Effector CD4-positive, alpha-beta T cell (primary cell): Measurements from ENCODE around the gene FAM221A.
"Not testable (repeated sequence)": the region's sequence is repeated elsewhere in the genome, so short reads cannot be mapped to it uniquely, and the experiment has no call there.

Experiments used
- DNase-seq: peaks from one replicate; pipeline ENCODE4 v3.0.0-alpha.2; 2020

The FAM221A gene

GRCh38 chr7:23709081-23709750, 29.2 kb downstream of the FAM221A start:
- no peak for DNase-seq

- no peak for DNase-seq
These were observed 30.0 kb downstream of the FAM221A start, which contains the start of gene STK31 for GRCh38 chr7:23710000-23710399. Gene STK31, plus strand, starts transcription at chr7:23710219. Its CDS starts 67 bp downstream, at chr7:23710286.

GRCh38 chr7:23712368-23713284, 32.6 kb downstream of the FAM221A start:
- DNase-seq = no peak

GRCh38 chr7:23713285-23714149, 33.5 kb downstream of the FAM221A start:
- no peak for DNase-seq

GRCh38 chr7:23714150-23714464, 34.1 kb downstream of the FAM221A start:
- no peak for DNase-seq

GRCh38 chr7:23714579-23714978, 34.6 kb downstream of the FAM221A start:
- no peak for DNase-seq

GRCh38 chr7:23715099-23715498, 35.1 kb downstream of the FAM221A start:
- no peak for DNase-seq

GRCh38 chr7:23717788-23718187, 37.8 kb downstream of the FAM221A start:
- no peak for DNase-seq

- DNase-seq = no peak
These were observed 41.5 kb downstream of the FAM221A start for GRCh38 chr7:23721456-23721855.

GRCh38 chr7:23722587-23723216, 42.7 kb downstream of the FAM221A start:
- DNase-seq = not testable (repeated sequence)

- not testable (repeated sequence) for DNase-seq
These were observed 44.1 kb downstream of the FAM221A start for GRCh38 chr7:23724113-23724512.

- DNase-seq = no peak
These were observed 62.1 kb downstream of the FAM221A start for GRCh38 chr7:23742051-23742450.

- DNase-seq = no peak
These were observed 63.2 kb downstream of the FAM221A start for GRCh38 chr7:23743226-23743625.

- DNase-seq = no peak
These were observed 66.6 kb downstream of the FAM221A start for GRCh38 chr7:23746629-23747028.

GRCh38 chr7:23751852-23752251, 71.9 kb downstream of the FAM221A start:
- DNase-seq = no peak
